SU-DHL-6 (cell line): ENCODE data around the gene PDCD1LG2.

Source experiments
- EZH2phosphoT487 ChIP-seq: fragments of 200-600 bp; sonication (generic), shearing (Covaris generic); conservative IDR thresholded peaks from 2 replicates; pipeline ENCODE4 v1.6.1; 2018; ENCODE audit warnings: mild to moderate bottlenecking, antibody characterized with exemption, low read length, moderate library complexity, mixed read lengths
- TF ChIP-seq, protein P1 (sequence below): fragments of 200-600 bp; sonication (generic); IDR thresholded peaks from one replicate; pipeline ENCODE4 v1.5.1; 2017; ENCODE audit warnings: antibody characterized with exemption, mild to moderate bottlenecking, low read length, moderate library complexity; ENCODE audit not compliant: insufficient read depth, poor library complexity, severe bottlenecking

DNA sequence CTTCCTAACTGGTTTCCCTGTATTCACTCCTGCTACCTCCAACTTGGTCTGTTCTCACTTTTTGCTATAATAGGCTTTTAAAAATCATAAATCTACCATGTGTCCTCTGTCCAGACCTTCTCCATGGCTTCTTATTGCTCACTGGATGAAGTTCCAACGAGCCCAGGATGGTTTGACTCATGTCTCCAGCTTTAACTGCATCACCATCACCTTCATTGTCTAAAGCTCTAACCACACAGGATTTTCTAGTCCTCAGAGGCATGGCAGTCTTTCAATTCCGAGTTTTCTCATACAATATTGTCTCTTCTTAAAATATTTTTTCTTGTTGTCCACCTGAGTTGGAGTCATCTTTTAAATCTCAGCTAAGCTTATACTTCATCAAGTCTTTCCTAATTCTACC is 49.3 kb downstream of the PDCD1LG2 start:
- TF ChIP-seq, protein P1, sequence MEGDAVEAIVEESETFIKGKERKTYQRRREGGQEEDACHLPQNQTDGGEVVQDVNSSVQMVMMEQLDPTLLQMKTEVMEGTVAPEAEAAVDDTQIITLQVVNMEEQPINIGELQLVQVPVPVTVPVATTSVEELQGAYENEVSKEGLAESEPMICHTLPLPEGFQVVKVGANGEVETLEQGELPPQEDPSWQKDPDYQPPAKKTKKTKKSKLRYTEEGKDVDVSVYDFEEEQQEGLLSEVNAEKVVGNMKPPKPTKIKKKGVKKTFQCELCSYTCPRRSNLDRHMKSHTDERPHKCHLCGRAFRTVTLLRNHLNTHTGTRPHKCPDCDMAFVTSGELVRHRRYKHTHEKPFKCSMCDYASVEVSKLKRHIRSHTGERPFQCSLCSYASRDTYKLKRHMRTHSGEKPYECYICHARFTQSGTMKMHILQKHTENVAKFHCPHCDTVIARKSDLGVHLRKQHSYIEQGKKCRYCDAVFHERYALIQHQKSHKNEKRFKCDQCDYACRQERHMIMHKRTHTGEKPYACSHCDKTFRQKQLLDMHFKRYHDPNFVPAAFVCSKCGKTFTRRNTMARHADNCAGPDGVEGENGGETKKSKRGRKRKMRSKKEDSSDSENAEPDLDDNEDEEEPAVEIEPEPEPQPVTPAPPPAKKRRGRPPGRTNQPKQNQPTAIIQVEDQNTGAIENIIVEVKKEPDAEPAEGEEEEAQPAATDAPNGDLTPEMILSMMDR = no peak
- TF ChIP-seq EZH2phosphoT487 = no peak
